H1 (cell line): ENCODE data around the gene PPP1CA. TPM values are rescaled to one million over a fixed set of nuclear protein-coding genes. Genes with fewer than 3 reads are reported as not detected.

Experiments
- ASH2L ChIP-seq: fragments of 200-600, 300-600 bp; sonication (generic); IDR thresholded peaks from one replicate; pipeline ENCODE4 v1.7.1; 2017; ENCODE audit warnings: low read length
- BACH1 ChIP-seq: IDR thresholded peaks from 2 replicates; pipeline ENCODE4 v1.6.1; 2012; ENCODE audit warnings: low read length, improper control_type of control experiment
- CHD7 ChIP-seq: fragments of 300-600 bp; sonication (generic); IDR thresholded peaks from 2 replicates; pipeline ENCODE4 v1.7.1; 2012; ENCODE audit warnings: low read length, moderate library complexity, mild to moderate bottlenecking, inconsistent platforms; ENCODE audit not compliant: insufficient replicate concordance
- RFX5 ChIP-seq: IDR thresholded peaks from 2 replicates; pipeline ENCODE4 v1.6.1; 2011; ENCODE audit warnings: low read depth, low read length, improper control_type of control experiment, borderline replicate concordance
- RXRA ChIP-seq: IDR thresholded peaks from 2 replicates; pipeline ENCODE4 v1.6.1; 2011; ENCODE audit warnings: low read depth, mild to moderate bottlenecking, low read length, moderate library complexity; ENCODE audit not compliant: insufficient read depth
- SUZ12 ChIP-seq: fragments of 200-600 bp; sonication (generic); IDR thresholded peaks from 2 replicates; pipeline ENCODE4 v1.6.1; 2012; ENCODE audit warnings: mild to moderate bottlenecking, inconsistent platforms, low read length, moderate library complexity, mixed read lengths
- TCF12 ChIP-seq: IDR thresholded peaks from 2 replicates; pipeline ENCODE4 v1.6.1; 2011; ENCODE audit warnings: low read depth, mild to moderate bottlenecking, low read length
- polyA plus RNA-seq, 7 experiments: library from polyadenylated mRNA; depleted of rRNA in 3 of 7; stranded (reverse) in 5 of 7; unstranded in 2 of 7; fragments of >200 nt in 5 of 7; fragments of 200-250 nt in 2 of 7; gene quantifications; 1 replicate in 5 of 7; 2 replicates in 1 of 7; 4 replicates in 1 of 7; pipeline versions ENCODE4 v1.2.1 to v1.2.3, GENCODE V29; 2011 to 2013; ENCODE audit warnings: missing spikeins in 2 of 7, mixed read lengths in 2 of 7
- total RNA-seq: library from RNA; stranded (reverse); fragmentation: NEBNext Ultra II Directional; extraction: Animal tissue kit (Norgen Biotek cat#: 25700); gene quantifications from 2 replicates; pipeline ENCODE4 v1.2.1, GENCODE V29; 2021

Gene PPP1CA
- total and polyA plus RNA-seq, 2 of the 8 experiments (the other 6 are each of a cell fraction or from before 2014, with no cell fraction given) = 198 to 359 TPM

- TF ChIP-seq CHD7 (no peak), BACH1 (no peak), RXRA (no peak), ASH2L (no peak), RFX5 (no peak), SUZ12 (no peak), TCF12 (no peak)
- TF ChIP-seq, all 59 proteins: peak for 0
Measured at GRCh38 chr11:67397536-67397935, 4.1 kb downstream of the PPP1CA start (continued).
